Measurements from ENCODE around the gene ABL1.

ABL1 gene

DNA sequence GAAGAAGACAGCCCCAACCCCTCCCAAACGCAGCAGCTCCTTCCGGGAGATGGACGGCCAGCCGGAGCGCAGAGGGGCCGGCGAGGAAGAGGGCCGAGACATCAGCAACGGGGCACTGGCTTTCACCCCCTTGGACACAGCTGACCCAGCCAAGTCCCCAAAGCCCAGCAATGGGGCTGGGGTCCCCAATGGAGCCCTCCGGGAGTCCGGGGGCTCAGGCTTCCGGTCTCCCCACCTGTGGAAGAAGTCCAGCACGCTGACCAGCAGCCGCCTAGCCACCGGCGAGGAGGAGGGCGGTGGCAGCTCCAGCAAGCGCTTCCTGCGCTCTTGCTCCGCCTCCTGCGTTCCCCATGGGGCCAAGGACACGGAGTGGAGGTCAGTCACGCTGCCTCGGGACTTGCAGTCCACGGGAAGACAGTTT is 49.1 kb downstream of the ABL1 start:
- no peaks in the 10 kb centered on the region for H3K79me2 ChIP-seq (ENCODE audit: insufficient read depth, low read length)
- H3K9me2 ChIP-seq (replicated peaks; ENCODE audit: insufficient read depth, low read length), result no peaks in the 10 kb centered on the region
- no peak overlapping the region for H3K4me3 ChIP-seq (ENCODE audit: insufficient read depth, low read length, poor library complexity, severe bottlenecking)
- no peaks in the 10 kb centered on the region for H3K36me3 ChIP-seq (ENCODE audit: low read length)
- no peak overlapping the region for H3K27ac ChIP-seq (ENCODE audit: low read depth, low read length)
- no peaks in the 10 kb centered on the region for H3F3A ChIP-seq (ENCODE audit: insufficient read depth)
- no peak overlapping the region for H3K4me2 ChIP-seq (ENCODE audit: low read depth, low read length, poor library complexity, severe bottlenecking)
- H3K9me3 ChIP-seq (ENCODE audit: insufficient read depth, low read length), result no peaks in the 10 kb centered on the region
- no peak for TF ChIP-seq EZH2phosphoT487 (conservative IDR thresholded peaks at IDR 0.05; ENCODE audit: low read length)
- TF ChIP-seq, protein P1, sequence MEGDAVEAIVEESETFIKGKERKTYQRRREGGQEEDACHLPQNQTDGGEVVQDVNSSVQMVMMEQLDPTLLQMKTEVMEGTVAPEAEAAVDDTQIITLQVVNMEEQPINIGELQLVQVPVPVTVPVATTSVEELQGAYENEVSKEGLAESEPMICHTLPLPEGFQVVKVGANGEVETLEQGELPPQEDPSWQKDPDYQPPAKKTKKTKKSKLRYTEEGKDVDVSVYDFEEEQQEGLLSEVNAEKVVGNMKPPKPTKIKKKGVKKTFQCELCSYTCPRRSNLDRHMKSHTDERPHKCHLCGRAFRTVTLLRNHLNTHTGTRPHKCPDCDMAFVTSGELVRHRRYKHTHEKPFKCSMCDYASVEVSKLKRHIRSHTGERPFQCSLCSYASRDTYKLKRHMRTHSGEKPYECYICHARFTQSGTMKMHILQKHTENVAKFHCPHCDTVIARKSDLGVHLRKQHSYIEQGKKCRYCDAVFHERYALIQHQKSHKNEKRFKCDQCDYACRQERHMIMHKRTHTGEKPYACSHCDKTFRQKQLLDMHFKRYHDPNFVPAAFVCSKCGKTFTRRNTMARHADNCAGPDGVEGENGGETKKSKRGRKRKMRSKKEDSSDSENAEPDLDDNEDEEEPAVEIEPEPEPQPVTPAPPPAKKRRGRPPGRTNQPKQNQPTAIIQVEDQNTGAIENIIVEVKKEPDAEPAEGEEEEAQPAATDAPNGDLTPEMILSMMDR (IDR thresholded peaks at IDR 0.05; ENCODE audit: insufficient read depth, low read length, poor library complexity, severe bottlenecking), result no peak
- no peak overlapping the region for H3K9ac ChIP-seq (ENCODE audit: low read length)
- no peak overlapping the region for H2AFZ ChIP-seq (ENCODE audit: low read depth, low read length, severe bottlenecking)
- no peaks in the 10 kb centered on the region for H4K20me1 ChIP-seq (ENCODE audit: low read depth, low read length)
- H3K27me3 ChIP-seq (ENCODE audit: low read length), result no peaks in the 10 kb centered on the region

DNA sequence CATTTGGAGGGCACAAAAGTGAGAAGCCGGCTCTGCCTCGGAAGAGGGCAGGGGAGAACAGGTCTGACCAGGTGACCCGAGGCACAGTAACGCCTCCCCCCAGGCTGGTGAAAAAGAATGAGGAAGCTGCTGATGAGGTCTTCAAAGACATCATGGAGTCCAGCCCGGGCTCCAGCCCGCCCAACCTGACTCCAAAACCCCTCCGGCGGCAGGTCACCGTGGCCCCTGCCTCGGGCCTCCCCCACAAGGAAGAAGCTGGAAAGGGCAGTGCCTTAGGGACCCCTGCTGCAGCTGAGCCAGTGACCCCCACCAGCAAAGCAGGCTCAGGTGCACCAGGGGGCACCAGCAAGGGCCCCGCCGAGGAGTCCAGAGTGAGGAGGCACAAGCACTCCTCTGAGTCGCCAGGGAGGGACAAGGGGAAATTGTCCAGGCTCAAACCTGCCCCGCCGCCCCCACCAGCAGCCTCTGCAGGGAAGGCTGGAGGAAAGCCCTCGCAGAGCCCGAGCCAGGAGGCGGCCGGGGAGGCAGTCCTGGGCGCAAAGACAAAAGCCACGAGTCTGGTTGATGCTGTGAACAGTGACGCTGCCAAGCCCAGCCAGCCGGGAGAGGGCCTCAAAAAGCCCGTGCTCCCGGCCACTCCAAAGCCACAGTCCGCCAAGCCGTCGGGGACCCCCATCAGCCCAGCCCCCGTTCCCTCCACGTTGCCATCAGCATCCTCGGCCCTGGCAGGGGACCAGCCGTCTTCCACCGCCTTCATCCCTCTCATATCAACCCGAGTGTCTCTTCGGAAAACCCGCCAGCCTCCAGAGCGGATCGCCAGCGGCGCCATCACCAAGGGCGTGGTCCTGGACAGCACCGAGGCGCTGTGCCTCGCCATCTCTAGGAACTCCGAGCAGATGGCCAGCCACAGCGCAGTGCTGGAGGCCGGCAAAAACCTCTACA is 49.8 kb downstream of the ABL1 start:
- TF ChIP-seq EZH2phosphoT487 (conservative IDR thresholded peaks at IDR 0.05; ENCODE audit: low read length), result no peak
- TF ChIP-seq, protein P1 (IDR thresholded peaks at IDR 0.05; ENCODE audit: insufficient read depth, low read length, poor library complexity, severe bottlenecking), result no peak
- Histone ChIP-seq H3K36me3 (ENCODE audit: low read length) (no peaks in the 10 kb centered on the region), H3K27me3 (ENCODE audit: low read length) (no peaks in the 10 kb centered on the region), H3K9ac (ENCODE audit: low read length) (no peak overlapping the region), H3K27ac (ENCODE audit: low read depth, low read length) (no peak overlapping the region), H3F3A (ENCODE audit: insufficient read depth) (no peaks in the 10 kb centered on the region), H4K20me1 (ENCODE audit: low read depth, low read length) (no peaks in the 10 kb centered on the region), H2AFZ (ENCODE audit: low read depth, low read length, severe bottlenecking) (no peak overlapping the region), H3K9me3 (ENCODE audit: insufficient read depth, low read length) (no peaks in the 10 kb centered on the region), H3K79me2 (ENCODE audit: insufficient read depth, low read length) (no peaks in the 10 kb centered on the region), H3K9me2 (replicated peaks; ENCODE audit: insufficient read depth, low read length) (no peaks in the 10 kb centered on the region), H3K4me2 (ENCODE audit: low read depth, low read length, poor library complexity, severe bottlenecking) (no peak overlapping the region), H3K4me3 (ENCODE audit: insufficient read depth, low read length, poor library complexity, severe bottlenecking) (no peak overlapping the region)

DNA sequence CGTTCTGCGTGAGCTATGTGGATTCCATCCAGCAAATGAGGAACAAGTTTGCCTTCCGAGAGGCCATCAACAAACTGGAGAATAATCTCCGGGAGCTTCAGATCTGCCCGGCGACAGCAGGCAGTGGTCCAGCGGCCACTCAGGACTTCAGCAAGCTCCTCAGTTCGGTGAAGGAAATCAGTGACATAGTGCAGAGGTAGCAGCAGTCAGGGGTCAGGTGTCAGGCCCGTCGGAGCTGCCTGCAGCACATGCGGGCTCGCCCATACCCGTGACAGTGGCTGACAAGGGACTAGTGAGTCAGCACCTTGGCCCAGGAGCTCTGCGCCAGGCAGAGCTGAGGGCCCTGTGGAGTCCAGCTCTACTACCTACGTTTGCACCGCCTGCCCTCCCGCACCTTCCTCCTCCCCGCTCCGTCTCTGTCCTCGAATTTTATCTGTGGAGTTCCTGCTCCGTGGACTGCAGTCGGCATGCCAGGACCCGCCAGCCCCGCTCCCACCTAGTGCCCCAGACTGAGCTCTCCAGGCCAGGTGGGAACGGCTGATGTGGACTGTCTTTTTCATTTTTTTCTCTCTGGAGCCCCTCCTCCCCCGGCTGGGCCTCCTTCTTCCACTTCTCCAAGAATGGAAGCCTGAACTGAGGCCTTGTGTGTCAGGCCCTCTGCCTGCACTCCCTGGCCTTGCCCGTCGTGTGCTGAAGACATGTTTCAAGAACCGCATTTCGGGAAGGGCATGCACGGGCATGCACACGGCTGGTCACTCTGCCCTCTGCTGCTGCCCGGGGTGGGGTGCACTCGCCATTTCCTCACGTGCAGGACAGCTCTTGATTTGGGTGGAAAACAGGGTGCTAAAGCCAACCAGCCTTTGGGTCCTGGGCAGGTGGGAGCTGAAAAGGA is 50.7 kb downstream of the ABL1 start:
- Histone ChIP-seq H3K27me3 (ENCODE audit: low read length) (no peaks in the 10 kb centered on the region), H3K36me3 (ENCODE audit: low read length) (no peaks in the 10 kb centered on the region), H3K9me3 (ENCODE audit: insufficient read depth, low read length) (no peaks in the 10 kb centered on the region), H3K79me2 (ENCODE audit: insufficient read depth, low read length) (no peaks in the 10 kb centered on the region), H4K20me1 (ENCODE audit: low read depth, low read length) (no peaks in the 10 kb centered on the region), H3K27ac (ENCODE audit: low read depth, low read length) (no peak overlapping the region), H3K9me2 (replicated peaks; ENCODE audit: insufficient read depth, low read length) (no peaks in the 10 kb centered on the region), H3F3A (ENCODE audit: insufficient read depth) (no peaks in the 10 kb centered on the region), H3K9ac (ENCODE audit: low read length) (no peak overlapping the region), H3K4me3 (ENCODE audit: insufficient read depth, low read length, poor library complexity, severe bottlenecking) (no peak overlapping the region), H2AFZ (ENCODE audit: low read depth, low read length, severe bottlenecking) (no peak overlapping the region), H3K4me2 (ENCODE audit: low read depth, low read length, poor library complexity, severe bottlenecking) (no peak overlapping the region)
- TF ChIP-seq, protein P1 (IDR thresholded peaks at IDR 0.05; ENCODE audit: insufficient read depth, low read length, poor library complexity, severe bottlenecking), result no peak
- no peak for TF ChIP-seq EZH2phosphoT487 (conservative IDR thresholded peaks at IDR 0.05; ENCODE audit: low read length)

Data from SU-DHL-6 (cell line).